Omental fat pad (tissue), 4 donors: ENCODE data around the gene MALRD1. TPM values are rescaled to one million over a fixed set of nuclear protein-coding genes. Genes with fewer than 3 reads are reported as not detected.

Experiments used
- ATAC-seq: fragments of 150-250 bp; one replicate; pipeline ENCODE4 v1.9.1; 2016; ENCODE audit warnings: mild to moderate bottlenecking, moderate library complexity; ENCODE audit not compliant: low FRiP score
- DNase-seq: peaks from one replicate; pipeline ENCODE4 v3.0.0-alpha.2; 2019; ENCODE audit warnings: low spot score
- CTCF ChIP-seq, 3 donors: fragments of 450-650 bp; IDR thresholded peaks; one replicate each; pipeline ENCODE4 v1.5.1; 2016 to 2017; ENCODE audit warnings: antibody characterized with exemption in 3 of 3, mild to moderate bottlenecking in 3 of 3, moderate library complexity in 2 of 3
- total RNA-seq, 4 donors: library from RNA; depleted of rRNA; stranded (reverse); fragments of >200 nt; gene quantifications; one replicate each; pipeline ENCODE4 v1.1.0, GENCODE V29; 2016

MALRD1 gene
- total RNA-seq, 4 donors from 2014 or later = 0.93 to 2.4 (median 1.4) TPM

GRCh38 chr10:19049567-19049966, 966 bp downstream of the MALRD1 start:
- no peak for TF ChIP-seq CTCF (IDR thresholded peaks at IDR 0.05)
- ATAC-seq (no peak), DNase-seq (no peak)

- TF ChIP-seq CTCF (IDR thresholded peaks at IDR 0.05) = no peak
- DNase-seq (no peak), ATAC-seq (no peak)
Measured at GRCh38 chr10:19054289-19054835, 5.8 kb downstream of the MALRD1 start.

GRCh38 chr10:19058046-19058445, 9.4 kb downstream of the MALRD1 start:
- no peak for TF ChIP-seq CTCF (IDR thresholded peaks at IDR 0.05)
- DNase-seq (no peak), ATAC-seq (no peak)

- DNase-seq (no peak), ATAC-seq (no peak)
- TF ChIP-seq CTCF (IDR thresholded peaks at IDR 0.05) = no peak
Measured at GRCh38 chr10:19063986-19064385, 15.4 kb downstream of the MALRD1 start.

GRCh38 chr10:19071946-19072345, 23.3 kb downstream of the MALRD1 start:
- no peak for DNase-seq
- ATAC-seq = no peak
- TF ChIP-seq CTCF (IDR thresholded peaks at IDR 0.05) = no peak

- ATAC-seq (no peak), DNase-seq (no peak)
- TF ChIP-seq CTCF (IDR thresholded peaks at IDR 0.05) = no peak
Measured at GRCh38 chr10:19077276-19077675, 28.7 kb downstream of the MALRD1 start.

- ATAC-seq (no peak), DNase-seq (no peak)
Measured at GRCh38 chr10:19096501-19097073, 48.0 kb downstream of the MALRD1 start.

More at GRCh38 chr10:19096501-19097073, 48.0 kb downstream of the MALRD1 start:
- no peak for TF ChIP-seq CTCF (IDR thresholded peaks at IDR 0.05)
